ENCODE measurements around the gene OBI1.

Gene OBI1

GRCh38 chr13:78586706-78587105, 72.2 kb downstream of the OBI1 start:
- DNase-seq, result no peak

GRCh38 chr13:78576261-78576660, 82.7 kb downstream of the OBI1 start:
- no peak for DNase-seq

GRCh38 chr13:78572459-78572858, 86.5 kb downstream of the OBI1 start:
- no peak for DNase-seq

GRCh38 chr13:78569029-78569428, 89.9 kb downstream of the OBI1 start:
- no peak for DNase-seq

- DNase-seq, result no peak
These were observed 92.3 kb downstream of the OBI1 start for GRCh38 chr13:78566631-78567030.

All from C1 segment of cervical spinal cord (tissue), 14 donors.